Stimulated activated CD4-positive, alpha-beta T cell treated with anti-CD3 and anti-CD28 coated beads, Interleukin-12 subunit alpha, Interleukin-12 subunit beta, amount 100 ng/mL, for 48 hours (primary cell): ENCODE results near the gene PISD.

Source experiments
- DNase-seq, 3 donors: peaks; one replicate each; pipeline ENCODE4 v3.0.0-alpha.2; 2020; ENCODE audit warnings: low read depth in 2 of 3, low spot score in 1 of 3

Gene PISD

DNA sequence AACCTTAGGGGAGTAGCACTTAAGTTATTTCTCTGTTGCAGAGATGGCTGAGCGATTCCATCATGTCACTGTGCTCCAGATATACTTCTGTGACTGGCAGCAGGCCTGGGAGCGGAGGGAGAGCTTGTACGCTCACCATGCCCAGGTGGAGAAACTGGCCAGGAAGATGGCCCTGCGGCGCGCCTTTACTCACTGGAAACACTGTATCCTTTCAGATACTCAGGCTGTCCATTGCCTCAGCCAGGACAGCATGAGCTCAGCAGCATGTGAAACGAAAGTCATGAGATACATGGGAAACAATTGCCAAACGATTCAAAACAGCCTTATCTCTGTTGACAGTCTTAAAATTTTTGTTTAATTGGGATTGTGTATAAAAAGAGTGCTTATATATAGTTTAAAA lies 86.8 kb downstream of the PISD start:
- DNase-seq, result no peak

GRCh38 chr22:31574055-31574670 lies 87.9 kb downstream of the PISD start:
- DNase-seq, result no peak

DNA sequence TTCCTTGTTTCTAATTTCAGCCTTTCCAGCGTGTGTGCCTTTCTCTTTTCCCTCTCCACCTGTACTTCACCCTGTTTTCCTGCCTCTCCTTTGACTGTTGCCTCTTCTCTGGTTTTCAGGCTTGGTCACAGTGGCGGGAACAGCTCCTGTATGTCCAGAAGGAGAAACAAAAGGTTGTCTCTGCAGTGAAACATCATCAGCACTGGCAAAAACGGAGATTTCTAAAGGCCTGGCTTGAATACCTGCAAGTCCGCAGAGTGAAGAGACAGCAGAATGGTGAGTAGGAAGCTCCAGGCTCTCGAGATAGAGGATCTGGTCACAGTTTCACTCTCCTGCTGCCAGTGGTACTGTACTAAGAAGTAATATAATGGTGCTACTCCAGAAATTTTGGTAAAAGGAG lies 89.1 kb downstream of the PISD start:
- no peak for DNase-seq

DNA sequence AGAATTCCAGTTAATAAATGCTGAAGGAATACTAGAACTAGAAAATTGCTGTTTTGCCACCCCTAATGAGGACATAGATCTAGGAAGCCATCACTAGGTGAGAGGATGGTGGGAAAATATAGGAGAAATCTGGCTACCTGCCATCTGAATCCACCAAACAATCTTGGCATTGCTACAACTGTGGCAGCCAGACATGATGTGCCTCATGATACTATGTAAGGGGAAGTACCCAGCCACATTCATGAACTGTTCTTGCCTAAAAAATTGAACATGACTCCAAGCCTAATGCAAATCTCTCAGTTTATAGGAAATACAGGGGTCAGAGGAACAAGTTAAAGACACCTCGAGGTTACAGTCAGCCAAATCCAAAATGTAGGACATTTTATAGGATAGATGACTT lies 92.9 kb downstream of the PISD start:
- no peak for DNase-seq
